Activated CD4-positive, alpha-beta T cell treated with anti-CD3 and anti-CD28 coated beads, Interleukin-2, amount 10 ng/mL, durations not matched to agents 7 days and 5 days (primary cell): ENCODE measurements around the gene PLD1. TPM values are rescaled to one million over a fixed set of nuclear protein-coding genes. Genes with fewer than 3 reads are reported as not detected.
A peak's percentile ranks its signal among the peaks of the same experiment; 100 is the strongest.

Experiments used
- CTCF ChIA-PET: fragments of 350-600 bp; sonication (Branson Sonifier 250); formaldehyde crosslinking; loops from one replicate; lab custom pipeline; 2021; ENCODE audit warnings: antibody characterized with exemption; lab: Charles Lee
- POLR2A ChIA-PET: fragments of 350-600 bp; sonication (Branson Sonifier 250); formaldehyde crosslinking; loops from one replicate; lab custom pipeline; 2021; ENCODE audit warnings: antibody characterized with exemption; lab: Charles Lee
- DNase-seq: peaks from one replicate; pipeline ENCODE4 v3.0.0-alpha.2; 2020
- H3K27ac Mint-ChIP-seq: one replicate; pipeline ENCODE4 v1.8.0; 2021; ENCODE audit warnings: mild to moderate bottlenecking, moderate library complexity, mixed read lengths
- H3K27me3 Mint-ChIP-seq: one replicate; pipeline ENCODE4 v1.8.0; 2021; ENCODE audit warnings: mixed read lengths
- H3K36me3 Mint-ChIP-seq: one replicate; pipeline ENCODE4 v1.8.0; 2021; ENCODE audit warnings: low read depth, mixed read lengths
- H3K4me1 Mint-ChIP-seq: one replicate; pipeline ENCODE4 v1.8.0; 2021; ENCODE audit warnings: mixed read lengths
- H3K4me3 Mint-ChIP-seq: one replicate; pipeline ENCODE4 v1.8.0; 2021; ENCODE audit warnings: mild to moderate bottlenecking, moderate library complexity, mixed read lengths
- H3K9me3 Mint-ChIP-seq: one replicate; pipeline ENCODE4 v1.8.0; 2021; ENCODE audit warnings: mixed read lengths
- total RNA-seq, 2 experiments: library from RNA; stranded (reverse); gene quantifications; one replicate each; pipeline ENCODE4 v1.2.3, GENCODE V29; 2021

The PLD1 gene
- total RNA-seq, 2 experiments from 2014 or later, result 0.50 to 0.94 TPM

DNA sequence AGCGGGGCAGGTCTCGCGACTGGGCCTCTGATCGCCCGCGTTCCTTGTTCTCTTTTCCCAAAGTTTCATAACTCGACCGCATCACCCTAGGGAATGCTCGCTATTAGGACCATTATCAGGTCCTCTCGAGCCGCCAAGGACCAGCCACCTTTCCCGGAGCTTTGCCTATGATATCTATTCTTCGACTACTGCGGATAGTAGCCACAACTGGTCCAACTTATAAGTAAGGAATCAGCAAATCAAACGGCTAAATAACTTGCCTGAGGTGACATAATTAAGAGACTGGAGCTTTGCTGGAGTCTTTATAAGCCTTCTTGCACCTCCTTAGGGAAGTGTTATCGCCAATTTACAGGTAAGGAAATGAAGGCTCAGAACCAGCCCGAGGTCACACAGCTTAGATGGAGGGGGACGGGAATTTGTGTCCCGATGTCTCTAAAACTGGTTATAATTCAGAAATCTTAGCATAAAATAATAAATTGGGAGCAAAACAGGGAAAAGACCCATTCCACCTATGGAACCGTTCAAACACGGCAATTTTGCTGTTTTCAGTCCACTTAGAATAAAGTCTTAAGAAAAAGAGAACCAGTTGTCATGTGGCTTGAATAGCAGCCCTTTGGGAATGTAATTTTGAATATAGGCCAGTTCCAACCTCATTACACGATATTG, 479 bp upstream of the PLD1 start:
- no peaks in the 10 kb centered on the region for H3K9me3 Mint-ChIP-seq
- no peak overlapping the region for H3K27ac Mint-ChIP-seq
- ChIA-PET CTCF (no interaction called here), POLR2A (no interaction called here)
- no peaks in the 10 kb centered on the region for H3K36me3 Mint-ChIP-seq
- H3K4me3 Mint-ChIP-seq, result peak overlapping the region; percentile 75
- H3K4me1 Mint-ChIP-seq, result peaks cover 11% of the 10 kb centered on the region
- no peak for DNase-seq
- H3K27me3 Mint-ChIP-seq, result peaks cover 48% of the 10 kb centered on the region

DNA sequence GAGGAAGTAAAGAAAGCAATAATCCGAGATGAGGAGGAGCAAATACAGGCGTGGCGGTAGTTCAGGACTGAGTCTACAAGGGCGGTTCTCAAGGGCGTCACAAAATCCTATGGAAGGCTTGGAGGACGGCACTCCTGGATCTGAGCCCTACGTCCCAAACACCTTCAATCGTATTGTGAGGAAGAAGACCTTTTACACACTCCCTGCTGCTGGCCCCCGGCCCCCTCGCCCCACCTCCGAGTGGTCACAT, 747 bp downstream of the PLD1 start:
- POLR2A ChIA-PET, result no interaction called here

DNA sequence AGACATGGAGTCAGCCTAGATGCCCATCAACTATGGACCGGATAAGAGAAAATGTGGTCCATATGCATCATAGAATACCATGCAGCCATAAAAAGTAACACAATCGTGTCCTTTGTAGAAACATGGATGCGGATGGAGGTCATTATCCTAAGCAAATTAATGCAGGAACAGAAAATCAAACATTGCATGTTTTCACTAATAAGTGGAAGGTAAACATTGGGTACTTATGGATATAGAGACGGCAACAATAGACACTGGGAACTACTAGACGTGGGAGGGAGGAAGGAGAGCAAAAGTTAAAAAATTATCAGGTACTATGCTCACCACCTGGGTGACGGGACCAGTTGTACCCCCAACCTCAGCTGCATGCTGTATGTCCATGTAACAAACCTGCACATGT, 2.5 kb downstream of the PLD1 start:
- ChIA-PET CTCF (interaction anchor here (0.6 to 0.7 kb wide), 2 partner anchors 395 to 1173 kb away, joined by 4 to 5 read pairs; no protein-coding TSS in a partner anchor), POLR2A (no interaction called here)
- DNase-seq, result no peak
- Mint-ChIP-seq H3K4me1 (peaks cover 11% of the 10 kb centered on the region), H3K27ac (no peak overlapping the region), H3K27me3 (peaks cover 45% of the 10 kb centered on the region), H3K9me3 (no peaks in the 10 kb centered on the region), H3K4me3 (no peak overlapping the region), H3K36me3 (no peaks in the 10 kb centered on the region)

More for the DNA sequence above, 747 bp downstream of the PLD1 start:
- H3K4me3 Mint-ChIP-seq, result peak overlapping the region; percentile 75
- peaks cover 47% of the 10 kb centered on the region for H3K27me3 Mint-ChIP-seq
- H3K36me3 Mint-ChIP-seq, result no peaks in the 10 kb centered on the region
- peak; percentile 8 for DNase-seq
- H3K27ac Mint-ChIP-seq, result no peak overlapping the region
- H3K4me1 Mint-ChIP-seq, result peaks cover 11% of the 10 kb centered on the region
- H3K9me3 Mint-ChIP-seq, result no peaks in the 10 kb centered on the region
- CTCF ChIA-PET, result no interaction called here

DNA sequence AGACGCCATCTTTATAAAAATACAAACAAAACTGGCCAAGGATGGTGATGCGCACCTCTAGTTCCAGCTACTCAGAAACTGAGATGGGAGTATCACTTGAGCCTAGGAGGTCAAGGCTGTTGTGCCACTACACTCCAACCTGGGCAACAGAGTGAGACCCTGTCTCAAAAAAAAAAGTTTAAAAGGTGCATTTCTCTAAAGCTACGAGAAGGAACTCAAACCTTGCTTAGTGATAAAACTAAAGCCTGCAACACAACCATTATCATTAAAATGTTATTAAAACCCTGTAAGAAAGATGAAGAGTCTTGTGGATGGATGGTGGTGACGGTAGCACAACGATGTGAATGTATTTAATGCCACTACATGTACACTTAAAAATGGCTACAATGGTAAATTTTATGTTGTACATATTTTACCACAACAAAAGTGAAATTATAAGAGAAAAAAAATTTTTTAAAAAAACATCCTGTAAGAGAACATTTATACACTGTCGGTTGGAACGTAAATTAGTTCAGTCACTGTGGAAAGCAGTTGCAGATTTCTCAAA, 3.1 kb downstream of the PLD1 start:
- Mint-ChIP-seq H3K27ac (no peak overlapping the region), H3K27me3 (peaks cover 43% of the 10 kb centered on the region), H3K4me1 (peaks cover 11% of the 10 kb centered on the region), H3K4me3 (no peak overlapping the region), H3K36me3 (no peaks in the 10 kb centered on the region), H3K9me3 (no peaks in the 10 kb centered on the region)
- CTCF ChIA-PET, result no interaction called here
- no peak for DNase-seq
- POLR2A ChIA-PET, result no interaction called here

DNA sequence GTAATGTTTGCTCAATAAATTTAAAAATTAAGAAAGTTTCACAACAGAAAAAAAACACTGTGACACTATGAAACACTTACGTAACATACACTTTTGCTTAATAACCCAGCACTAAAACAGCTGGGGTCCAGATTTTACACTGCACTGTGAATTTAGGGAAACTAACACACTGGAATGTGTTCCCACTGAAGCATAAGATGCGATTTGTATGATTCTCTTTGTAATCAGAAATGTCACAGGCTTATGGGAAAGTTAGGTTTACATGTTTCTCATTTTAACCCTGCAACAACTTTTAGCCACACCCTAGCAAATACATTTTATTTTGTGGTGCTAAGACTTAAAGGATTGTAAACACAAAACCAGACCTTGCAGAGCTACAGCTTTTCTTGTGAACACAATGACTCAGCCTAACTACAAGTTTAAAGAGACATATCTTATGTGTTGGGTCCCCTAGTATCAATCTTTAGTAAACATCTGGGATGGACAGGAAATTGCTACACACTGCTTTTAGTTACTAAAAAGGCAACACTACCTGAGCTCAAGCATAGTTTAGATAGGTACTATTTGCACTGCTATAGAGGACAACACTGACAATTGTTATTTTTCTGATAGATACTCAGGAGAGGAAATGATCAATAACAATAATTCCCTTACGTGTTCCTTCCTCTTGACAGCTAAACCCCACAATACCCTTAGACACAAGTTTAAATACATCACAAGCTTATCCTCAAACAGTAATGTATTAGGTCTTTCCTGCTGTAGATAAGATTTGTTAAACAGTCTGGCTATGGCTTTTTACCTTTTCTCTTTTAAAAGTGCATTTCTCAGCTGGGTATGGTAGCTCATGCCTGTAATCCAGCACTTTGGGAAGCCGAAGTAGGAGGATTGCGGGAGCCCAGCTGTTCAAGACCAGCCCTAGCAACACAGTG, 3.8 kb downstream of the PLD1 start:
- H3K4me3 Mint-ChIP-seq, result no peak overlapping the region
- DNase-seq, result no peak
- CTCF ChIA-PET, result no interaction called here
- peaks cover 39% of the 10 kb centered on the region for H3K27me3 Mint-ChIP-seq
- no peaks in the 10 kb centered on the region for H3K36me3 Mint-ChIP-seq
- no peaks in the 10 kb centered on the region for H3K9me3 Mint-ChIP-seq
- POLR2A ChIA-PET, result no interaction called here
- no peak overlapping the region for H3K27ac Mint-ChIP-seq
- H3K4me1 Mint-ChIP-seq, result peaks cover 11% of the 10 kb centered on the region

DNA sequence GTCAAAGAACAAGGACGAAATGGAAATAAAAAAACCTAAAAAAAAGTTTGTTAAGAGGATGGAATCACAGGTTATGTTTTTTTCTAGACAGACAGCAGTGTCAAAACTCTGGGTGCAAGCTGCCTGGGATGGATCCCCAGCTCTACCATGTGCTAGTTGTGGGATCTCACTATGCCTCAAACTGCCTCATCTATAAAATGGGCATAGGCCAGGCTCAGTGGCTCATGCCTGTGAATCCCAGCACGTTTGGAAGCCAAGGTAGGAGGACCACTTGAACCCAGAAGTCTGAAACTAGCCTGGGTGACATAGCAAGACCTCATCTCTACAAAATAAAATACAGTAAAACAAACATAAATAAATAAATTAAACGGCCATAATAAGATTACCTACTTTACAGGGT, 4.6 kb downstream of the PLD1 start:
- no peak for DNase-seq
- ChIA-PET CTCF (no interaction called here), POLR2A (no interaction called here)
- Mint-ChIP-seq H3K4me1 (peaks cover 10% of the 10 kb centered on the region), H3K27ac (no peak overlapping the region), H3K36me3 (no peaks in the 10 kb centered on the region), H3K4me3 (no peak overlapping the region), H3K27me3 (peaks cover 31% of the 10 kb centered on the region), H3K9me3 (no peaks in the 10 kb centered on the region)

DNA sequence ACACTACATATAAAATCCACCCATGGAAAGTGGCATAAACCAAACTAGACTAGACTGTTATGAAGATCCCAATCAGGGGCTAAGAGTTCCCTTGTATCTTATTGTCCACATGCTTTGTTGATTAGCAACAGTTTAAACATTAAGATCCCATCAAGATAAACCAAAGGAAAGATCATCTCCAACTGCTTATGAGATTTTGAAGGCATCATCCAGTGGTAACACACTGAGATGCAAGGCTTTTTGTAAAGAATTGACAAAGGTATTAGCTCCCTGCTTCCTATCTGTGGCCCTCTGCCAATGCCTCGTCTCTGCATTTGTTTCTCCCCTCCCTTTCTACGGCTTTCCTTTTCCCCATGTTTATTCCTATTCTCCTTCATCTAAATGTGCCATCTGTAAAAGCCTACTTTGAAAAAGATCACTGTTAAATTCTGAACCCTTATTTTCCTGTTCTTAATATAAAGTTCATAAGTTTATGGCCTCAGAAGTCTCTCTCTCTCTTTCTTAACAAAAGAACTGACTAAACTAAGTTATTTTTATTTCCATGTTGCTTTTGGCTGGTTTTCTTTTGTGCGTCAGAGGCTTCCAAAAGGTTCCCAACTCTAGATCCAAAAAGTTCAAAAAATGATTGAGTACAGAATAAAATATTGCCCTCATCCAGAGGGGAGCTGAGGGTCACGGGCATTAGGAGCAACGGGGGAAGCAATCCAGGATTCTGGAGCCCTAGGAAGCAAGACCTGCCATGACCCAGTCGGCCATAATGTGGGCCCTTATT, 5.5 kb downstream of the PLD1 start:
- Mint-ChIP-seq H3K4me3 (no peak overlapping the region), H3K9me3 (no peaks in the 10 kb centered on the region), H3K36me3 (no peaks in the 10 kb centered on the region), H3K27me3 (peaks cover 27% of the 10 kb centered on the region), H3K4me1 (peaks cover 6% of the 10 kb centered on the region), H3K27ac (no peak overlapping the region)
- CTCF ChIA-PET, result no interaction called here
- POLR2A ChIA-PET, result no interaction called here
- no peak for DNase-seq

DNA sequence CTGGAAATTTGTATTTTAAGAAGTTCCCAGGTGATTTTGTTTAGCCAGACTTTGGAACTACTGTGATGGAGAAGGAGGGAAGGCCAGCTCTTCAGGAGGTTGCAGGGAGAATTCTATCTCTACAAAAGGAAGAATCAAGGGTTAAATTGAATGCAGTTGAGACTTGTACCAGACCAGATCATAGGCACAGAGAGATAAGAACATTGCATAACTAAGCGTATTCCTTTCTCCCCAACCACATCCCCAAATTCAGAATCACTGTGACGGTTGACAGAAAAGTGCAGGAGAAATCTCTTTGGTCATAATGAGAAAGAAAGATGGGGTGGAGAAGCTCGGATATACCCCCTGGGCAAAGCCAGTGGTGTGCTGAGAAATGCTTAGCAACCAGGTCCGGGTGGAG, 7.2 kb downstream of the PLD1 start:
- ChIA-PET POLR2A (no interaction called here), CTCF (interaction anchor here (1.2 kb wide), 1 partner anchor 26 kb away, joined by 3 read pairs; no protein-coding TSS in a partner anchor)
- no peak for DNase-seq
- no peak overlapping the region for H3K27ac Mint-ChIP-seq
- H3K4me1 Mint-ChIP-seq, result no peaks in the 10 kb centered on the region
- H3K4me3 Mint-ChIP-seq, result no peak overlapping the region
- H3K27me3 Mint-ChIP-seq, result peaks cover 17% of the 10 kb centered on the region
- no peaks in the 10 kb centered on the region for H3K36me3 Mint-ChIP-seq
- no peaks in the 10 kb centered on the region for H3K9me3 Mint-ChIP-seq

DNA sequence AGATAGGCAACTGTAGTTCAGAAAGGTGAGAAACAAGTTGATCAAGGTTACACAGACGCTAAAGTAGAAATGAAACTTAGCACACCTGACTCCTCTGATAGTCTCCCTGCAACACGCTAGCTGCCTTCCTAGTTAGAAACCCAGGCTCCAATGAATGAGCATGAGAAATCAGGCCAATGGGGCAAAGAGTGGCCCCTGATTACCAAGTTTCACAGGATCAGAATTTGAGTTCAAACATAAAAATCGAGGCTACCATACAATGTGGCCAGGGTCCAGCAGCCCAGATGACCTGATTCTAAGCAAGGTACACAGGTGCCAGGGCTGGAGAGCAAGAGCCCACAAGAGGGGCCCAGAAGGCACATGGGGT, 7.7 kb downstream of the PLD1 start:
- no peaks in the 10 kb centered on the region for H3K4me1 Mint-ChIP-seq
- peaks cover 13% of the 10 kb centered on the region for H3K27me3 Mint-ChIP-seq
- ChIA-PET CTCF (interaction anchor here (1.2 kb wide), 1 partner anchor 27 kb away, joined by 3 read pairs; no protein-coding TSS in a partner anchor), POLR2A (no interaction called here)
- H3K4me3 Mint-ChIP-seq, result no peak overlapping the region
- no peak for DNase-seq
- no peak overlapping the region for H3K27ac Mint-ChIP-seq
- no peaks in the 10 kb centered on the region for H3K36me3 Mint-ChIP-seq
- no peaks in the 10 kb centered on the region for H3K9me3 Mint-ChIP-seq

DNA sequence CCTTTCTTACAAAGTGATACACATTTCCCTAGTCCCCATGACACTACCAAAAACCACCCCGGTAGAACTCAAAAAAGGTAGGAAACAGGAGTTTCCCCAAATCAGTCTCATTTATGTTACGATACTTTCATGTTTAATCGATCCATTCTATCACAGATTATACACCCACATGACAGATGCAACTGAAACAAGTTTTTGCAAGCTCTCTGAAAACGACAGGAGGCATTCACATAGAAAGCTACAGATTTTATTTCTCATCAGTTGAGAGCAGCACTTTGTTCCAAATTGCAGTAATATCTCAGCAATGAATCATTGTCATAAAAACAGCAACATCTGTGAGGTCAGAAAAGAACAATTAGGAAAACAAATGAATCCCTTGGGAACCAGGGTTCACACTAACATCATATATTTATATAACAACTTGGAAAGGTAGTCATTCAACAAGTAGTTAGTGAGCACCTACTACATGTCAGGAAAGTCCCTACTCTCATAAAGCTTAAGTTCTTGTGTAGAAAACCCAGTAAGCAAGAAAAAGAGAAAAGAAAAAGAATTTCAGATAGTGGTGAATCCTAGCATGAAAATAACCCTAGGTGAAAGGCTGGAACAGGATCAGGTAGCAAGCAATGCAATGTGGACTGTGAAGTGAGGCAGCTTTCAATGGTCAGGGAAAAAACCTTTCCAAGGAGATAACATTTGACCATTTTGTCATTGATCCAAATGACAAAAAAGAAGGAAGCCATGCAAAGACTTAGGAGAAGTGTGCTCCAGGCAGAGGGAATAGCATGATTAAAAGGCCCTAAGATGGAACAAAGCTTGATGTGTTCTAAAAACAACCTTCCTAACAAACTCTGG, 8.3 kb downstream of the PLD1 start:
- no peaks in the 10 kb centered on the region for H3K36me3 Mint-ChIP-seq
- H3K4me3 Mint-ChIP-seq, result no peak overlapping the region
- ChIA-PET CTCF (no interaction called here), POLR2A (no interaction called here)
- DNase-seq, result no peak
- H3K4me1 Mint-ChIP-seq, result no peaks in the 10 kb centered on the region
- no peaks in the 10 kb centered on the region for H3K9me3 Mint-ChIP-seq
- no peak overlapping the region for H3K27ac Mint-ChIP-seq
- H3K27me3 Mint-ChIP-seq, result peaks cover 10% of the 10 kb centered on the region

DNA sequence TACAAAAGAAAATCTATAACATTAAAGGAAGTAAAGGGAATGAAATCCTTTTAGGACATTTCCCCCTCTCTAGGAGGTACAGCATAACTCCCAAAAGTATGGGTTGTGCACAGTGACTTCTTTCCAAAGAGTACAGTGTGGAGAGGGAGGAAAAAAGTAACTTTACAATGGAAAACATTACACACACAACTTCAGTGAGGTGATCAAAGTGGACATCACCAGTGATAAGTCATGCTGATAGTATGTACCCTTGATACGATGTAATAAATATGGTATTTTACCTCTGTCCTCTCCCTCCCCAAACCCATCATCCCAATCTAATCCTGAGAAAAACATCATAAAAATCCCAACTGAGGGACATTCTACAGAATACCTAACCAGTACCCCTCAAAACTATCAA, 10.8 kb downstream of the PLD1 start:
- H3K27ac Mint-ChIP-seq, result no peak overlapping the region

DNA sequence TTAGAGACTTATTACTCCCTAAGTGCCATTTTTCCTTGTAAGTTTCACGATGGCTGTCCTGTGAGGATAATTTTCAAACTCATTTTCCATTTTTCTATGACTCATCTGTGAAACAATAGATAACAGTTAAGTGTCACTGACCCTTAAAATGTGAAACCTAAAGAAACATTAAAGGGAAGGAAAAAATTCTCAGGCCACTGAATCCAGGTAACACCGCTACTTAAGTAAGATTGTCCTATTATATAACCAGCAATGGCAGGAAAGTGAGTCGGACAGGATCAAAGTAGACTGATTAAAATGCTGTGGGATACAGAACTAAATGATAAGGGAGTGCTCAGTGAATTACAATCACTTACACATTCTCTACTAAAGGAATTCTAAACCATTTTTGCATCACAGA, 12.4 kb downstream of the PLD1 start:
- POLR2A ChIA-PET, result no interaction called here
- DNase-seq, result no peak
- Mint-ChIP-seq H3K27ac (no peak overlapping the region), H3K4me3 (no peak overlapping the region), H3K4me1 (no peaks in the 10 kb centered on the region), H3K27me3 (peaks cover 2% of the 10 kb centered on the region), H3K9me3 (no peaks in the 10 kb centered on the region), H3K36me3 (no peaks in the 10 kb centered on the region)
- CTCF ChIA-PET, result no interaction called here

More for the DNA sequence above, 10.8 kb downstream of the PLD1 start:
- no peak overlapping the region for H3K4me3 Mint-ChIP-seq
- peaks cover 9% of the 10 kb centered on the region for H3K27me3 Mint-ChIP-seq
- DNase-seq, result no peak
- no peaks in the 10 kb centered on the region for H3K9me3 Mint-ChIP-seq
- H3K36me3 Mint-ChIP-seq, result no peaks in the 10 kb centered on the region
- POLR2A ChIA-PET, result no interaction called here
- CTCF ChIA-PET, result no interaction called here
- H3K4me1 Mint-ChIP-seq, result no peaks in the 10 kb centered on the region
